Thyroid gland (tissue), 4 donors: Measurements from ENCODE around the gene SIRT1.

Source experiments
- CTCF ChIP-seq, 6 experiments: fragments of 200-600 bp in 3 of 6; fragments of 450-650 bp in 3 of 6; sonication (generic) in 3 of 6; IDR thresholded peaks; one replicate each; pipeline ENCODE4 v1.5.1; 2016 to 2019; ENCODE audit warnings: antibody characterized with exemption in 6 of 6, mild to moderate bottlenecking in 2 of 6, inconsistent platforms in 1 of 6, moderate library complexity in 1 of 6
- POLR2A ChIP-seq, 2 donors: fragments of 450-650 bp; IDR thresholded peaks; one replicate each; pipeline ENCODE4 v1.6.1; 2017; ENCODE audit warnings: antibody characterized with exemption in 2 of 2, mild to moderate bottlenecking in 2 of 2, moderate library complexity in 1 of 2

GRCh38 chr10:67917679-67918078, 33.2 kb downstream of the SIRT1 start:
- TF ChIP-seq POLR2A (IDR thresholded peaks at IDR 0.05): no peak
- no peak for TF ChIP-seq CTCF (IDR thresholded peaks at IDR 0.05)
